ENCODE measurements around the gene IGF2R. TPM values are rescaled to one million over a fixed set of nuclear protein-coding genes. Genes with fewer than 3 reads are reported as not detected.

IGF2R gene
- total RNA-seq, 1 donor from 2014 or later: 73.4 TPM

- TF ChIP-seq, protein P1, sequence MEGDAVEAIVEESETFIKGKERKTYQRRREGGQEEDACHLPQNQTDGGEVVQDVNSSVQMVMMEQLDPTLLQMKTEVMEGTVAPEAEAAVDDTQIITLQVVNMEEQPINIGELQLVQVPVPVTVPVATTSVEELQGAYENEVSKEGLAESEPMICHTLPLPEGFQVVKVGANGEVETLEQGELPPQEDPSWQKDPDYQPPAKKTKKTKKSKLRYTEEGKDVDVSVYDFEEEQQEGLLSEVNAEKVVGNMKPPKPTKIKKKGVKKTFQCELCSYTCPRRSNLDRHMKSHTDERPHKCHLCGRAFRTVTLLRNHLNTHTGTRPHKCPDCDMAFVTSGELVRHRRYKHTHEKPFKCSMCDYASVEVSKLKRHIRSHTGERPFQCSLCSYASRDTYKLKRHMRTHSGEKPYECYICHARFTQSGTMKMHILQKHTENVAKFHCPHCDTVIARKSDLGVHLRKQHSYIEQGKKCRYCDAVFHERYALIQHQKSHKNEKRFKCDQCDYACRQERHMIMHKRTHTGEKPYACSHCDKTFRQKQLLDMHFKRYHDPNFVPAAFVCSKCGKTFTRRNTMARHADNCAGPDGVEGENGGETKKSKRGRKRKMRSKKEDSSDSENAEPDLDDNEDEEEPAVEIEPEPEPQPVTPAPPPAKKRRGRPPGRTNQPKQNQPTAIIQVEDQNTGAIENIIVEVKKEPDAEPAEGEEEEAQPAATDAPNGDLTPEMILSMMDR (IDR thresholded peaks at IDR 0.05): no peak
Measured at GRCh38 chr6:160028487-160029275, 59.8 kb downstream of the IGF2R start.

GRCh38 chr6:160029525-160029924 is 60.6 kb downstream of the IGF2R start:
- peak overlapping the region; percentile 71 for H3K27ac ChIP-seq
- H3K9me3 ChIP-seq: no peaks in the 10 kb centered on the region
- intact Hi-C loops (cut with DNase I): no loop called here
- no peaks in the 10 kb centered on the region for H3K27me3 ChIP-seq
- peak in 1 of 2 donors; percentile 85 for DNase-seq (ENCODE audit: extremely low spot score in 2 of 2)
- H3K4me1 ChIP-seq: peaks cover 22% of the 10 kb centered on the region
- peaks cover 0 to 45% of the 10 kb centered on the region in 2 donors for H3K36me3 ChIP-seq
- no peak overlapping the region for H3K4me3 ChIP-seq
- TF ChIP-seq POLR2AphosphoS5 (IDR thresholded peaks at IDR 0.05; ENCODE audit: insufficient read depth in 1 of 2, low read depth in 1 of 2): no peak
- TF ChIP-seq, protein P1 (IDR thresholded peaks at IDR 0.05): no peak
- no peak for TF ChIP-seq POLR2A (IDR thresholded peaks at IDR 0.05)

More at GRCh38 chr6:160028487-160029275, 59.8 kb downstream of the IGF2R start:
- Histone ChIP-seq H3K4me3 (no peak overlapping the region), H3K27me3 (no peaks in the 10 kb centered on the region), H3K4me1 (peaks cover 22% of the 10 kb centered on the region), H3K36me3 (peaks cover 0 to 40% of the 10 kb centered on the region in 2 donors), H3K9me3 (no peaks in the 10 kb centered on the region), H3K27ac (no peak overlapping the region)
- intact Hi-C loops (cut with DNase I): no loop called here
- peak in 1 of 2 donors; percentile 65 for DNase-seq (ENCODE audit: extremely low spot score in 2 of 2)

DNA sequence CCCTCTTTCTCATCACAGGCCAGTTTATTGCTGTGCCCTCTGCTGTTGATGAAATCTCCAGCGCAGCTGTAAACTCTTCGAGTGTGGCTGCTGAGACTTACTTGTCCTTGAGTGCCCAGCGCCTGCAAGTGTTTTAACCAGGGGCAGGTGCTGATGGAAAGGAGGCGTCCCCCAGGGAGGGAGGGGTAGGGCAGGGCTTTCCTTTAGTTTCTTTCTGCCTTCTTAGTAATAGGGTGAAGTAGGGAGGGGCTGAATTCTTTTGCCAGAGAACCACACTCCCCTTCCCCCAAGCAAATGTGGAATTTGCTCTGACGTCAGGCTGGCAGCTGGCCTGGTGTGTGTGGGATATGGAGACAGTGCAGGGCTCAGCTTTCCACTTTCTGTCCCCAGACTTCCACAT is 61.2 kb downstream of the IGF2R start:
- Histone ChIP-seq H3K4me1 (peaks cover 22% of the 10 kb centered on the region), H3K27ac (peak overlapping the region; percentile 71), H3K36me3 (peaks cover 0 to 47% of the 10 kb centered on the region in 2 donors), H3K27me3 (no peaks in the 10 kb centered on the region), H3K9me3 (no peaks in the 10 kb centered on the region), H3K4me3 (no peak overlapping the region)
- intact Hi-C loops (cut with DNase I): loop anchor here (10.0 kb wide), 1 partner anchor 45 kb away; no protein-coding TSS in a partner anchor
- peak in 1 of 2 donors; percentile 89 for DNase-seq (ENCODE audit: extremely low spot score in 2 of 2)
- TF ChIP-seq, protein P1 (IDR thresholded peaks at IDR 0.05): no peak
- peak in 1 of 2 donors; percentile 39 for TF ChIP-seq POLR2AphosphoS5 (IDR thresholded peaks at IDR 0.05; ENCODE audit: insufficient read depth in 1 of 2, low read depth in 1 of 2)

DNA sequence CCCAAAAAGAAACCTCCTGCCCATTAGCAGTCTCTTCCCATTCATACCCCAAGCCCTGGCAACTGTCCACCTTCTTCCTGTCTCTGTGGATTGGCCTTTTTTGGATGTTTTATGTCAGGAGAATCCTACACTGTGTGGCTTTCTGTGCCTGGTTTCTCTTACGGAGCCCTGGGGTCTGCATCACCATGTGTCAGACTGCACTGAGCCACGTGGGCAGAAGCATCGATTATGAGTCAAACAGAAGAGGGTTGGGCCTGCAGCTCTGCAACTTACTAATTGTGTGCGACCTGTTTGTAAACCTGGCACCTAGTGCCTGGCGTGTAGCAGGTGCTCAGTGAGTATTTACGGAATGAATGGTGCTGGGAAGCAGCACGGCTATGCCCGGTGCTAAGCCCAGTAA is 62.6 kb downstream of the IGF2R start:
- Histone ChIP-seq H3K4me1 (peaks cover 33% of the 10 kb centered on the region), H3K27me3 (no peaks in the 10 kb centered on the region), H3K27ac (peak overlapping the region; percentile 71), H3K4me3 (no peak overlapping the region), H3K36me3 (peaks cover 0 to 45% of the 10 kb centered on the region in 2 donors), H3K9me3 (no peaks in the 10 kb centered on the region)
- intact Hi-C loops (cut with DNase I): loop anchor here (10.0 kb wide), 1 partner anchor 47 kb away; no protein-coding TSS in a partner anchor
- no peak for TF ChIP-seq POLR2AphosphoS5 (IDR thresholded peaks at IDR 0.05; ENCODE audit: insufficient read depth in 1 of 2, low read depth in 1 of 2)
- TF ChIP-seq POLR2A (IDR thresholded peaks at IDR 0.05): no peak
- TF ChIP-seq, protein P1 (IDR thresholded peaks at IDR 0.05): no peak
- peak in 1 of 2 donors; percentile 86 for DNase-seq (ENCODE audit: extremely low spot score in 2 of 2)

- no peaks in the 10 kb centered on the region for H3K27me3 ChIP-seq
- peak in 1 of 2 donors; percentile 62 for DNase-seq (ENCODE audit: extremely low spot score in 2 of 2)
- TF ChIP-seq POLR2AphosphoS5 (IDR thresholded peaks at IDR 0.05; ENCODE audit: insufficient read depth in 1 of 2, low read depth in 1 of 2) (no peak), POLR2A (IDR thresholded peaks at IDR 0.05) (no peak)
- TF ChIP-seq, protein P1 (IDR thresholded peaks at IDR 0.05): no peak
- intact Hi-C loops (cut with DNase I): loop anchor here (10.0 kb wide), 1 partner anchor 47 kb away; no protein-coding TSS in a partner anchor
- peaks cover 35% of the 10 kb centered on the region for H3K4me1 ChIP-seq
- no peaks in the 10 kb centered on the region for H3K9me3 ChIP-seq
- H3K27ac ChIP-seq: no peak overlapping the region
- peaks cover 0 to 41% of the 10 kb centered on the region in 2 donors for H3K36me3 ChIP-seq
- H3K4me3 ChIP-seq: no peak overlapping the region
Measured at GRCh38 chr6:160031871-160032270, 63.0 kb downstream of the IGF2R start.

Measured in vagina (tissue), 2 donors.